Transverse colon (tissue), 4 donors: ENCODE data around the gene SPA17. TPM values are rescaled to one million over a fixed set of nuclear protein-coding genes. Genes with fewer than 3 reads are reported as not detected.

Experiments
- DNase-seq: peaks from one replicate; pipeline ENCODE4 v3.0.0-alpha.2; 2019
- H3K27ac ChIP-seq, 4 donors: fragments of 200-600 bp; sonication (generic); 2 replicates each; pipeline ENCODE4 v1.5.1; 2016 to 2018; ENCODE audit warnings: inconsistent platforms in 4 of 4
- H3K27me3 ChIP-seq: fragments of 200-600 bp; sonication (generic); 2 replicates; pipeline ENCODE4 v1.5.1; 2017; ENCODE audit warnings: inconsistent platforms
- H3K36me3 ChIP-seq, 4 donors: fragments of 200-600 bp; sonication (generic); 2 replicates each; pipeline ENCODE4 v1.5.1; 2017 to 2019; ENCODE audit warnings: inconsistent platforms in 4 of 4
- H3K4me1 ChIP-seq, 4 donors: fragments of 200-600 bp; sonication (generic); 2 replicates each; pipeline ENCODE4 v1.5.1; 2017 to 2020; ENCODE audit warnings: inconsistent platforms in 4 of 4
- H3K4me3 ChIP-seq, 4 donors: fragments of 200-600 bp; sonication (generic); 1 replicate in 1 of 4; 2 replicates in 3 of 4; pipeline versions ENCODE4 v1.5.1 to v1.6.1; 2017 to 2019; ENCODE audit warnings: inconsistent platforms in 4 of 4
- H3K9me3 ChIP-seq, 2 donors: fragments of 200-600 bp; sonication (generic); 2 replicates each; pipeline ENCODE4 v1.5.1; 2017 to 2019; ENCODE audit warnings: inconsistent platforms in 2 of 2
- EP300 ChIP-seq: sonication (generic); formaldehyde crosslinking; IDR thresholded peaks from one replicate; pipeline ENCODE4 v1.6.1; 2017; ENCODE audit warnings: antibody characterized with exemption, low read depth
- POLR2A ChIP-seq: fragments of 450-650 bp; IDR thresholded peaks from one replicate; pipeline ENCODE4 v1.6.1; 2016; ENCODE audit warnings: antibody characterized with exemption, mild to moderate bottlenecking, moderate library complexity
- POLR2AphosphoS5 ChIP-seq, 3 donors: sonication (generic); formaldehyde crosslinking; IDR thresholded peaks; one replicate each; pipeline ENCODE4 v1.6.1; 2016; ENCODE audit warnings: antibody characterized with exemption in 3 of 3
- WGBS, 2 donors: methylation state at CpG; one replicate each; pipeline ENCODE4 v1.1.5; 2018; ENCODE audit warnings: low coverage in 1 of 2; 5-methylcytosine and 5-hydroxymethylcytosine counted together
- in situ Hi-C, 4 donors: fragments of 200-750 bp; cut with MboI; loops; one replicate each; pipeline versions ENCODE4 v1.15.0 to v1.15.1; 2017; ENCODE audit warnings: low sequenced_read_pairs in 3 of 4, low pct_ligation_motif_present in 1 of 4, low pct_unique_long_range_greater_than_20kb in 1 of 4
- intact Hi-C: fragments of 100-400 bp; cut with DNase I; formaldehyde crosslinking; loops from one replicate; pipeline ENCODE4 v1.15.1; 2023; ENCODE audit warnings: low total_unique reads
- total RNA-seq, 4 donors: library from RNA; depleted of rRNA; stranded (reverse); fragments of >200 nt; gene quantifications; one replicate each; pipeline ENCODE4 v1.1.0, GENCODE V29; 2016
- TF ChIP-seq, protein P1 (sequence below), 5 experiments: fragments of 200-600 bp in 3 of 5; fragments of 450-650 bp in 2 of 5; sonication (generic) in 3 of 5; IDR thresholded peaks; 1 replicate in 2 of 5; 2 replicates in 3 of 5; pipeline ENCODE4 v1.5.1; 2016 to 2017; ENCODE audit warnings: antibody characterized with exemption in 5 of 5, inconsistent platforms in 3 of 5, mild to moderate bottlenecking in 2 of 5, moderate library complexity in 1 of 5

Gene SPA17
- total RNA-seq, 4 donors from 2014 or later, result 1.6 to 9.0 (median 6.1) TPM

- no peak for TF ChIP-seq EP300
- TF ChIP-seq, protein P1, sequence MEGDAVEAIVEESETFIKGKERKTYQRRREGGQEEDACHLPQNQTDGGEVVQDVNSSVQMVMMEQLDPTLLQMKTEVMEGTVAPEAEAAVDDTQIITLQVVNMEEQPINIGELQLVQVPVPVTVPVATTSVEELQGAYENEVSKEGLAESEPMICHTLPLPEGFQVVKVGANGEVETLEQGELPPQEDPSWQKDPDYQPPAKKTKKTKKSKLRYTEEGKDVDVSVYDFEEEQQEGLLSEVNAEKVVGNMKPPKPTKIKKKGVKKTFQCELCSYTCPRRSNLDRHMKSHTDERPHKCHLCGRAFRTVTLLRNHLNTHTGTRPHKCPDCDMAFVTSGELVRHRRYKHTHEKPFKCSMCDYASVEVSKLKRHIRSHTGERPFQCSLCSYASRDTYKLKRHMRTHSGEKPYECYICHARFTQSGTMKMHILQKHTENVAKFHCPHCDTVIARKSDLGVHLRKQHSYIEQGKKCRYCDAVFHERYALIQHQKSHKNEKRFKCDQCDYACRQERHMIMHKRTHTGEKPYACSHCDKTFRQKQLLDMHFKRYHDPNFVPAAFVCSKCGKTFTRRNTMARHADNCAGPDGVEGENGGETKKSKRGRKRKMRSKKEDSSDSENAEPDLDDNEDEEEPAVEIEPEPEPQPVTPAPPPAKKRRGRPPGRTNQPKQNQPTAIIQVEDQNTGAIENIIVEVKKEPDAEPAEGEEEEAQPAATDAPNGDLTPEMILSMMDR (IDR thresholded peaks at IDR 0.05), result no peak
- TF ChIP-seq POLR2AphosphoS5 (IDR thresholded peaks at IDR 0.05), result no peak
- TF ChIP-seq POLR2A, result no peak
- Histone ChIP-seq H3K4me1 (no peaks in the 10 kb centered on the region), H3K9me3 (no peaks in the 10 kb centered on the region), H3K27ac (no peak overlapping the region), H3K36me3 (peaks cover 0 to 5% (median under 1%) of the 10 kb centered on the region in 4 donors), H3K27me3 (no peaks in the 10 kb centered on the region), H3K4me3 (no peak overlapping the region)
- 83 to 97% methylated on average over 2 of the region's 2 CpGs for WGBS, 2 donors
- intact Hi-C loops, result loop anchor here (10.0 kb wide), 1 partner anchor 201 kb away; the partner anchor contains the start of gene ROBO3
- DNase-seq, result no peak
- in situ Hi-C loops, result loop anchor here in 3 of 4 donors (10.0 to 25.0 kb wide), 4 partner anchors 98 to 173 kb away; partner anchors contain the start of genes ESAM (in 2 of the 3) and VSIG2 (in 1 of the 3)
These were observed 9.8 kb upstream of the SPA17 start for GRCh38 chr11:124663861-124664260.

DNA sequence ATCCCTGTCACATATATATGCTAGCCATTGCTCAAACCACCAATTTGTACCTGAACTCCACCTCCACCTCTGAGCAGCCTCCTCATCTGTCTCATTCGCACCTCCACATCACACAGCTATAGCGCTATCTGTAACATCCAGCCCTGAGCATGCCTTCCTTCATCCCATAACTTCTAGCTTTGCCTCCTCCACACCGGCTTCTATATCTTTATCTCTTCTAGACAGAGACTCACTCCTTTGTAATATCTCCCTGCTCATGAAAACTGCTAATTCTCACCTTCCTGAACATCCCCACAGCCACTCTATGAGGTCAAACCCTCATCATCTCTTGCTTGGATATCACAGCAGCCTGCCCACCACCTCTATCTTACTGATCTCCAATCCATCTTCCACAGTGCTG lies 6.1 kb upstream of the SPA17 start:
- Histone ChIP-seq H3K36me3 (peaks cover 0 to 5% (median 0%) of the 10 kb centered on the region in 4 donors), H3K27ac (no peak overlapping the region), H3K9me3 (no peaks in the 10 kb centered on the region), H3K4me3 (no peak overlapping the region), H3K27me3 (no peaks in the 10 kb centered on the region), H3K4me1 (peaks cover 3 to 18% (median 8%) of the 10 kb centered on the region in 4 donors)
- no peak for TF ChIP-seq POLR2AphosphoS5 (IDR thresholded peaks at IDR 0.05)
- no peak for DNase-seq
- intact Hi-C loops, result loop anchor here (10.0 kb wide), 1 partner anchor 197 kb away; the partner anchor contains the start of gene ROBO3
- in situ Hi-C loops, result loop anchor here in 3 of 4 donors (10.0 to 25.0 kb wide), 4 partner anchors 95 to 170 kb away; partner anchors contain the start of genes ESAM (in 2 of the 3) and VSIG2 (in 1 of the 3)
- WGBS, 2 donors, result 90 to 92% methylated on average over 1 to 3 of the region's 3 CpGs

- intact Hi-C loops (loop anchor here (1.0 to 10.0 kb wide), 2 partner anchors 167 to 196 kb away; partner anchors contain the start of gene ROBO3), in situ Hi-C loops (loop anchor here in 3 of 4 donors (10.0 to 25.0 kb wide), 4 partner anchors 93 to 168 kb away; partner anchors contain the start of genes ESAM (in 2 of the 3) and VSIG2 (in 1 of the 3))
- H3K9me3 ChIP-seq, result no peaks in the 10 kb centered on the region
- H3K27me3 ChIP-seq, result no peaks in the 10 kb centered on the region
- H3K4me3 ChIP-seq, result no peak overlapping the region
- 20 to 24% methylated on average over 8 of the region's 8 CpGs for WGBS, 2 donors
- peaks cover 5 to 26% (median 10%) of the 10 kb centered on the region in 4 donors for H3K4me1 ChIP-seq
- TF ChIP-seq POLR2AphosphoS5 (IDR thresholded peaks at IDR 0.05), result no peak
- TF ChIP-seq, protein P1 (IDR thresholded peaks at IDR 0.05), result peak; percentile 78 to 86 (median 82)
- no peak for TF ChIP-seq EP300
- DNase-seq, result peak; percentile 35
- H3K27ac ChIP-seq, result no peak overlapping the region
- no peaks in the 10 kb centered on the region for H3K36me3 ChIP-seq
These were observed 4.5 kb upstream of the SPA17 start for GRCh38 chr11:124669193-124669592.

GRCh38 chr11:124670732-124671131 lies 3.0 kb upstream of the SPA17 start:
- Histone ChIP-seq H3K27me3 (no peaks in the 10 kb centered on the region), H3K4me3 (no peak overlapping the region), H3K27ac (no peak overlapping the region), H3K36me3 (no peaks in the 10 kb centered on the region), H3K4me1 (peaks cover 10 to 40% (median 15%) of the 10 kb centered on the region in 4 donors), H3K9me3 (no peaks in the 10 kb centered on the region)
- DNase-seq, result no peak
- in situ Hi-C loops (loop anchor here (5.0 to 25.0 kb wide), 4 partner anchors 92 to 167 kb away; partner anchors contain the start of genes ESAM (in 3 of the 4) and VSIG2 (in 1 of the 4)), intact Hi-C loops (no loop called here)
- TF ChIP-seq POLR2AphosphoS5 (IDR thresholded peaks at IDR 0.05) (no peak), EP300 (no peak), POLR2A (no peak)
- TF ChIP-seq, protein P1 (IDR thresholded peaks at IDR 0.05), result no peak
- 63% methylated on average over 3 of the region's 3 CpGs; no CpG with 5 or more reads in 1 of the 2 donors for WGBS, 2 donors
